Measurements from ENCODE around the gene TNFRSF14. TPM values are rescaled to one million over a fixed set of nuclear protein-coding genes. Genes with fewer than 3 reads are reported as not detected.

The TNFRSF14 gene
- total and polyA plus RNA-seq, 2 experiments from 2014 or later: not detected

GRCh38 chr1:2522230-2522629, 33.9 kb upstream of the TNFRSF14 start:
- H3F3A ChIP-seq (replicated peaks; ENCODE audit: low read depth): no peaks in the 10 kb centered on the region
- H3K4me3 ChIP-seq: no peak overlapping the region
- ATAC-seq: no peak
- peaks cover 12% of the 10 kb centered on the region for H3K27me3 Mint-ChIP-seq (ENCODE audit: insufficient read depth, low read depth, poor library complexity)
- peaks cover 19% of the 10 kb centered on the region for H3K4me1 ChIP-seq (ENCODE audit: insufficient read depth)
- H3K4me1 Mint-ChIP-seq: peaks cover 28% of the 10 kb centered on the region
- H3K27ac ChIP-seq (ENCODE audit: low read depth): no peak overlapping the region
- H3K36me3 ChIP-seq (ENCODE audit: insufficient read depth): peaks cover 5% of the 10 kb centered on the region; the same call in 1 of the 2 replicates
- H3K9me3 Mint-ChIP-seq: no peaks in the 10 kb centered on the region
- peaks cover 7% of the 10 kb centered on the region for H3K27me3 ChIP-seq (ENCODE audit: insufficient read depth)
- no peak for TF ChIP-seq EZH2 (IDR thresholded peaks at IDR 0.05; ENCODE audit: low read depth, unreplicated experiment)
- no peak for TF ChIP-seq EZH2phosphoT487 (IDR thresholded peaks at IDR 0.05; ENCODE audit: unreplicated experiment)
- TF ChIP-seq CTCF (conservative IDR thresholded peaks at IDR 0.05; ENCODE audit: low read depth in 2 of 2): no peak
- no peak for TF ChIP-seq ZNF114 (CRISPR knock-in tag; IDR thresholded peaks at IDR 0.05)
- TF ChIP-seq ZNF331 (CRISPR knock-in tag; IDR thresholded peaks at IDR 0.05; ENCODE audit: low read depth): no peak
- TF ChIP-seq REST (IDR thresholded peaks at IDR 0.05; ENCODE audit: unreplicated experiment): no peak
- no peak for TF ChIP-seq NANOG (IDR thresholded peaks at IDR 0.05; ENCODE audit: borderline replicate concordance)
- TF ChIP-seq CREB1 (CRISPR knock-in tag; IDR thresholded peaks at IDR 0.05; ENCODE audit: low read depth): no peak
- TF ChIP-seq STAT1 (IDR thresholded peaks at IDR 0.05; ENCODE audit: unreplicated experiment): no peak
- TF ChIP-seq ETS1 (IDR thresholded peaks at IDR 0.05): no peak
- H3K4me2 ChIP-seq: no peak overlapping the region
- H3K27ac Mint-ChIP-seq: no peak overlapping the region
- H3K79me2 ChIP-seq (replicated peaks; ENCODE audit: insufficient read depth): peaks cover 46% of the 10 kb centered on the region
- no peak for DNase-seq (ENCODE audit: low spot score)
- H2AFZ ChIP-seq: no peak overlapping the region
- peaks cover 37% of the 10 kb centered on the region for H4K20me1 ChIP-seq (replicated peaks; ENCODE audit: insufficient read depth)
- peaks cover 30% of the 10 kb centered on the region for H3K36me3 Mint-ChIP-seq (ENCODE audit: low read depth)
- no peak overlapping the region; the same call in 2 of the 3 replicates for H3K4me3 Mint-ChIP-seq
- H3K9me2 ChIP-seq (ENCODE audit: insufficient read depth): no peaks in the 10 kb centered on the region
